ENCODE measurements around the gene AZI2.
A peak's percentile ranks its signal among the peaks of the same experiment; 100 is the strongest.

GRCh38 chr3:28317438-28318022 is 31.1 kb downstream of the AZI2 start:
- no peak for TF ChIP-seq POLR2A (IDR thresholded peaks at IDR 0.05)
- TF ChIP-seq CTCF (IDR thresholded peaks at IDR 0.05): peak in 5 of 6 experiments; percentile 36 to 74 (median 43)

Data from thyroid gland (tissue), 4 donors.